ENCODE measurements around the gene HMBS. TPM values are rescaled to one million over a fixed set of nuclear protein-coding genes. Genes with fewer than 3 reads are reported as not detected.

The HMBS gene
- polyA plus RNA-seq, 1 donor (not counting 4 experiments of a cell fraction or from before 2014, with no cell fraction given), result 48.7 TPM

DNA sequence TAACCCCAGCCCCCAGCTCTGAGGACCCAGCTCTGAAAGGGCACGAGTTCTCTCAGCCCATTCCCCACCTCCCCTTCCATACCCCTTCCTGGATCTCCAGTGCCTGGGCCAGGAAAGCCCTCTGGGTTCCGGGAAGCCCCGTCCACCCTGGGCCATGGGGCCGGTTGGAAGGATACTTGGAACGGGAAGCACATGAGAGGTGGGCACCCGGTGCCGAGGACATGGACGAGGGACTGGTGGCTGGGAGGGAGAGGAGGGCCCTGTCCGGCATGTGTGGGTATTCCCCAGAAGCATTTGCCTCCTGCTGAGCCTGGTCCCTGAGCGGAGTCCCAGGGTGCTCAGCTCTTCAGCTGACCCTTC lies 31.5 kb downstream of the HMBS start:
- Histone ChIP-seq H3K4me3 (ENCODE audit: control insufficient read depth in 2 of 3, extremely low read depth in 1 of 3, insufficient read depth in 2 of 3, low read depth in 1 of 3, low read length in 3 of 3) (no peak overlapping the region), H3K27ac (ENCODE audit: control insufficient read depth, insufficient read depth, low read length) (no peak overlapping the region), H3K9me3 (ENCODE audit: control insufficient read depth, low read depth, low read length) (no peaks in the 10 kb centered on the region), H3K4me1 (ENCODE audit: control insufficient read depth, extremely low read depth, insufficient read depth, low read length) (peaks cover 12% of the 10 kb centered on the region), H3K9me1 (ENCODE audit: control insufficient read depth, extremely low read depth, insufficient read depth, low read length) (no peaks in the 10 kb centered on the region), H4K20me1 (ENCODE audit: control insufficient read depth, extremely low read depth, insufficient read depth, low read length) (no peaks in the 10 kb centered on the region), H3K4me2 (ENCODE audit: control insufficient read depth, extremely low read depth, insufficient read depth, low read depth, low read length) (no peak overlapping the region), H3K9ac (ENCODE audit: control insufficient read depth, extremely low read depth, insufficient read depth, low read length) (no peak overlapping the region), H3K27me3 (ENCODE audit: control insufficient read depth, extremely low read depth, insufficient read depth, low read length) (no peaks in the 10 kb centered on the region), H3K79me2 (ENCODE audit: control insufficient read depth, insufficient read depth, low read length) (no peaks in the 10 kb centered on the region), H2AFZ (ENCODE audit: control insufficient read depth, low read length) (no peak overlapping the region), H3K36me3 (ENCODE audit: control insufficient read depth in 2 of 2, extremely low read depth in 1 of 2, insufficient read depth in 2 of 2, low read length in 2 of 2) (peaks cover 7 to 17% of the 10 kb centered on the region in 2 experiments)
- TF ChIP-seq EZH2 (IDR thresholded peaks at IDR 0.05; ENCODE audit: low read length), result no peak
- TF ChIP-seq, protein P1, sequence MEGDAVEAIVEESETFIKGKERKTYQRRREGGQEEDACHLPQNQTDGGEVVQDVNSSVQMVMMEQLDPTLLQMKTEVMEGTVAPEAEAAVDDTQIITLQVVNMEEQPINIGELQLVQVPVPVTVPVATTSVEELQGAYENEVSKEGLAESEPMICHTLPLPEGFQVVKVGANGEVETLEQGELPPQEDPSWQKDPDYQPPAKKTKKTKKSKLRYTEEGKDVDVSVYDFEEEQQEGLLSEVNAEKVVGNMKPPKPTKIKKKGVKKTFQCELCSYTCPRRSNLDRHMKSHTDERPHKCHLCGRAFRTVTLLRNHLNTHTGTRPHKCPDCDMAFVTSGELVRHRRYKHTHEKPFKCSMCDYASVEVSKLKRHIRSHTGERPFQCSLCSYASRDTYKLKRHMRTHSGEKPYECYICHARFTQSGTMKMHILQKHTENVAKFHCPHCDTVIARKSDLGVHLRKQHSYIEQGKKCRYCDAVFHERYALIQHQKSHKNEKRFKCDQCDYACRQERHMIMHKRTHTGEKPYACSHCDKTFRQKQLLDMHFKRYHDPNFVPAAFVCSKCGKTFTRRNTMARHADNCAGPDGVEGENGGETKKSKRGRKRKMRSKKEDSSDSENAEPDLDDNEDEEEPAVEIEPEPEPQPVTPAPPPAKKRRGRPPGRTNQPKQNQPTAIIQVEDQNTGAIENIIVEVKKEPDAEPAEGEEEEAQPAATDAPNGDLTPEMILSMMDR (optimal IDR thresholded peaks at IDR 0.05 in 1 of 3, IDR thresholded peaks at IDR 0.05 in 1 of 3, conservative IDR thresholded peaks at IDR 0.05 in 1 of 3; ENCODE audit: extremely low read depth in 1 of 3, insufficient read depth in 2 of 3, low read length in 3 of 3), result no peak
- no peak for FAIRE-seq
- DNase-seq (ENCODE audit: low read depth, low spot score), result no peak
- dilution Hi-C loops (cut with MboI; ENCODE audit: extremely low pct_ligation_motif_present, low sequenced_read_pairs), result no loop called here

DNA sequence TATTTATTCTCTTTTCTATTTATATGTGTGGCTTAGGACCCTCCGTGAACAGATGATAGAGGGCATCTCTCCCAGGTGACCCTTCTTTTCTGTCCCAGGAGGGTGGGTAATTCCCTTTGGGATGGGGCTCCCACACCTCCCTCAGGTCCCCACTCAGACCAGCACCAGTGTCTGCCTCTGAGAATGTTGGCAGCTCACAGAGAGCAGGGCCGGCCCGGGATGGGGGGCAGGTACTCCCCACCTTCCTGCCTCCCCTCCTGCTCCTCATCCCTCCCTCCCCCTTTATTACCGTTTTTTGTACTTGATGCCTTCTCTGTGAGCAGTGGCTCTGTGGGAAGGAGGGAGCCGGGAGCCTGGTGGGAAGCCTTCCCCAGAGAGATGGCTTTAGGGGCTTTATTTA lies 31.9 kb downstream of the HMBS start:
- no peak for FAIRE-seq

More for the DNA sequence above, 31.9 kb downstream of the HMBS start:
- no peaks in the 10 kb centered on the region for H3K27me3 ChIP-seq (ENCODE audit: control insufficient read depth, extremely low read depth, insufficient read depth, low read length)
- peaks cover 12% of the 10 kb centered on the region for H3K4me1 ChIP-seq (ENCODE audit: control insufficient read depth, extremely low read depth, insufficient read depth, low read length)
- no peaks in the 10 kb centered on the region for H3K9me3 ChIP-seq (ENCODE audit: control insufficient read depth, low read depth, low read length)
- H3K27ac ChIP-seq (ENCODE audit: control insufficient read depth, insufficient read depth, low read length), result no peak overlapping the region
- H3K4me2 ChIP-seq (ENCODE audit: control insufficient read depth, extremely low read depth, insufficient read depth, low read depth, low read length), result no peak overlapping the region
- no peaks in the 10 kb centered on the region for H3K9me1 ChIP-seq (ENCODE audit: control insufficient read depth, extremely low read depth, insufficient read depth, low read length)
- H3K9ac ChIP-seq (ENCODE audit: control insufficient read depth, extremely low read depth, insufficient read depth, low read length), result no peak overlapping the region
- no peaks in the 10 kb centered on the region for H4K20me1 ChIP-seq (ENCODE audit: control insufficient read depth, extremely low read depth, insufficient read depth, low read length)
- H2AFZ ChIP-seq (ENCODE audit: control insufficient read depth, low read length), result no peak overlapping the region
- dilution Hi-C loops (cut with MboI; ENCODE audit: extremely low pct_ligation_motif_present, low sequenced_read_pairs), result no loop called here
- TF ChIP-seq EZH2 (IDR thresholded peaks at IDR 0.05; ENCODE audit: low read length), result no peak
- TF ChIP-seq, protein P1 (optimal IDR thresholded peaks at IDR 0.05 in 1 of 3, IDR thresholded peaks at IDR 0.05 in 1 of 3, conservative IDR thresholded peaks at IDR 0.05 in 1 of 3; ENCODE audit: extremely low read depth in 1 of 3, insufficient read depth in 2 of 3, low read length in 3 of 3), result no peak
- peaks cover 7 to 13% of the 10 kb centered on the region in 2 experiments for H3K36me3 ChIP-seq (ENCODE audit: control insufficient read depth in 2 of 2, extremely low read depth in 1 of 2, insufficient read depth in 2 of 2, low read length in 2 of 2)
- H3K4me3 ChIP-seq (ENCODE audit: control insufficient read depth in 2 of 3, extremely low read depth in 1 of 3, insufficient read depth in 2 of 3, low read depth in 1 of 3, low read length in 3 of 3), result no peak overlapping the region
- peaks cover 2% of the 10 kb centered on the region for H3K79me2 ChIP-seq (ENCODE audit: control insufficient read depth, insufficient read depth, low read length)
- no peak for DNase-seq (ENCODE audit: low read depth, low spot score)

Measured in keratinocyte (primary cell).